Activated naive CD8-positive, alpha-beta T cell treated with anti-CD3 and anti-CD28 coated beads for 36 hours (primary cell): ENCODE measurements around the gene JMY. TPM values are rescaled to one million over a fixed set of nuclear protein-coding genes. Genes with fewer than 3 reads are reported as not detected.

ENCODE experiments used
- DNase-seq: peaks from one replicate; pipeline ENCODE4 v3.0.0; 2021
- H3K27ac Mint-ChIP-seq: one replicate; pipeline ENCODE4 v1.8.0; 2022; ENCODE audit warnings: mild to moderate bottlenecking, moderate library complexity, mixed read lengths
- H3K27me3 Mint-ChIP-seq: one replicate; pipeline ENCODE4 v1.8.0; 2022; ENCODE audit warnings: mild to moderate bottlenecking, mixed read lengths
- H3K36me3 Mint-ChIP-seq: one replicate; pipeline ENCODE4 v1.8.0; 2021; ENCODE audit warnings: mild to moderate bottlenecking, mixed read lengths
- H3K4me1 Mint-ChIP-seq: one replicate; pipeline ENCODE4 v1.8.0; 2021; ENCODE audit warnings: mixed read lengths
- H3K4me3 Mint-ChIP-seq: one replicate; pipeline ENCODE4 v1.8.0; 2022; ENCODE audit warnings: mild to moderate bottlenecking, moderate library complexity, mixed read lengths
- H3K9me3 Mint-ChIP-seq: one replicate; pipeline ENCODE4 v1.8.0; 2022; ENCODE audit warnings: mixed read lengths
- total RNA-seq, 2 experiments: library from RNA; stranded (reverse); gene quantifications; one replicate each; pipeline ENCODE4 v1.2.3, GENCODE V29; 2021

The JMY gene
- total RNA-seq, 2 experiments from 2014 or later, result 4.3 to 4.6 TPM

DNA sequence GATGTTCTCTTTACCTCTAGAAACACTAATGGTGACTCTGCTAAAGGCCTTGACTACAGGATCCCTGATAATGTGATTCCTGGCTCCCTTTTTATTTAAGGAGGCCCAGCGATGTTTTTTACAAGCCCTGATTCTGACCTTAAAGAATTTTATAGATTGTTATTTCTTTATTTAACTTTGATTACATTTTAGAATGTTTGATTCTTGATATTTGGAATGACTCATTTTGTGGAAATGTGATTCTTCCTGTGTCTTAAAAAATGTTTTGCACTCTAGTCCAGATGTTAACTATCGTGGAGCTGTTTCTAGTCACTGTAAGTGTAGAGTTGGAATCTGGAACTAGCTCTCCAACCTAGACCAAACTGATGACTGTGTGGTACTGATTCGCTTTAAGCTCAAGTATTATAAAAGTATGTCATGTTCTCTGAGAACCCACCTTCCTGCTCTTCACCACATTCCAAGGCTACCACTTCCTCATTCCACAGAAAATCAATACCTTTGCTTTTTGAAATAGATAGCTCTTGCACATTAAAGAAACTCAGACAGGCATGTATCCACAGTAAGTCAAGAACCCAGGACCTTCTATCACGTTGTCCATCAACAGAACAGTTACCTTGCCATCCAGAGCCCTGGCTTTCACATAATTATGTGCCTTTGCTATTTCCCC is 65.2 kb downstream of the JMY start:
- peaks cover 6% of the 10 kb centered on the region for H3K36me3 Mint-ChIP-seq
- H3K27ac Mint-ChIP-seq, result no peak overlapping the region
- no peak for DNase-seq
- no peaks in the 10 kb centered on the region for H3K9me3 Mint-ChIP-seq
- H3K4me3 Mint-ChIP-seq, result no peak overlapping the region
- no peaks in the 10 kb centered on the region for H3K4me1 Mint-ChIP-seq
- no peaks in the 10 kb centered on the region for H3K27me3 Mint-ChIP-seq

DNA sequence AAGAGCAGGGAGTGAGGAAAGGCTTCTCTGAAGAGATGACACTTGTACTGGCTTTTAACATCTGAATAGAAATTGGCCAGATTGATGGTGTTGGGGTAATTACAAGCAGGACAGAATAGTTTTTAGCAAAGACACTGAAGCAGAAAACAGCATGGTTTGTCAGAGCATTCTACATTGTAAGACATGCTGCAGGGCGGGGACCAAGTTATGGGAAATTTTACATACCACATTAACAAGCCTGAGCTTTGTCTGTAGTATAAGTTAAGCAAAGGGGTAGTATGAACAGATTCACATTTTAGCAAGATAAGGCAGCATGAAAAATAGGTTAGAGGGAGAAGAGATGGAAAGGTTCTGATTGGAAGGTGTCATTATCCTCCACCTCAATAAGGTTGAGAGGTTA is 66.5 kb downstream of the JMY start:
- Mint-ChIP-seq H3K4me1 (no peaks in the 10 kb centered on the region), H3K9me3 (no peaks in the 10 kb centered on the region), H3K27me3 (no peaks in the 10 kb centered on the region), H3K27ac (no peak overlapping the region), H3K4me3 (no peak overlapping the region), H3K36me3 (peaks cover 6% of the 10 kb centered on the region)
- no peak for DNase-seq

DNA sequence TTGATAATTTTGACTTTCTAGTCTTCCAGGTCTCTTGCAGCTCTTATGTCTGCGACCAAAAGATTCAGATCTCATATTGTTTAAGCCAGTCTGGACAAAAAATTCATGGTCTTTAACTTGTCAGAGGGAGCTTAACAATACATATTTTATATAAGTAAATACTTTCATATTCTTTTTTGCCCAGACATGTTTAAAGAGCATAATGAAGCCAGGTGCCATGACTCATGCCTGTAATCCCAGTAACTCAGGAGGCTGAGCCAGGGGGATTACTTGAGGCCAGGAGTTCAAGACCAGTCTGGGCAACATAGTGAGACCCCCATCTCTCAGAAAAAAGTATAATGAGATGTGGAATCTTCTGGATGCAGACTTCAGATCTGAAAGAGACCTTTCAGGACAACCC is 69.8 kb downstream of the JMY start:
- no peak overlapping the region for H3K27ac Mint-ChIP-seq
- H3K4me3 Mint-ChIP-seq, result no peak overlapping the region
- no peaks in the 10 kb centered on the region for H3K9me3 Mint-ChIP-seq
- DNase-seq, result no peak
- H3K27me3 Mint-ChIP-seq, result no peaks in the 10 kb centered on the region
- H3K36me3 Mint-ChIP-seq, result peaks cover 8% of the 10 kb centered on the region
- no peaks in the 10 kb centered on the region for H3K4me1 Mint-ChIP-seq

DNA sequence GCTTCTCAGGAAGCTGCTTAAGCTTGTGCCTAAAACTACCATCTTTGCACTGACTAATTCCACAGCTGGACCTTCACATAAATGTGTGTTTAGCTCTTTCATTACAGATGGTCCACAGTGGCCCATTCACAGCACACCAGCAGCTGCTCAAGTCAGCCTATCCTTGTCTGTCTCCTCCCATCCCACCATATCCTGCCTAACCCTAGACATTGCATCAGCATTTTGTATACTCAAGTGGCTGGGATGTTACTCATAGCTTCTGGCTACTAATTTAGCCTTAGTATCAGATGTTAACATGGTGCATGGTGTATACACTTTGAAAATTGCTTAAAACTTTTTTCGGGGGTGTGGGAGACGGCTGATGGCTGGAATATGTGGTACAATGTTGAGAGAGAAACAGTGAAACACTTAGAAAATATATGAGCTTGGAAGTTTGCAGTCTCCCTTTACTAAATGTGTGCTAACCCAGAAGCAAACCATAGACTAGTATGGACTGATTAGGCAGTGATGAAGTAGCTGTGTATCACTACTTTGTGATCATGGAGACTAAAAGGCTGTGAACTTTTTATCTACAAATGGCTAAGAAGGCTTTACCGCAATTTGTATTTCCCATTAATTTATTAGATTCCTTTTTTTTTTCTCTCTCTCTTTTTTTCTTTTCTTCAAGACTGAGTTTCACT is 83.1 kb downstream of the JMY start:
- no peak overlapping the region for H3K4me3 Mint-ChIP-seq
- H3K27ac Mint-ChIP-seq, result no peak overlapping the region
- no peaks in the 10 kb centered on the region for H3K4me1 Mint-ChIP-seq
- H3K9me3 Mint-ChIP-seq, result no peaks in the 10 kb centered on the region
- H3K36me3 Mint-ChIP-seq, result peaks cover 13% of the 10 kb centered on the region
- DNase-seq, result no peak
- H3K27me3 Mint-ChIP-seq, result no peaks in the 10 kb centered on the region

DNA sequence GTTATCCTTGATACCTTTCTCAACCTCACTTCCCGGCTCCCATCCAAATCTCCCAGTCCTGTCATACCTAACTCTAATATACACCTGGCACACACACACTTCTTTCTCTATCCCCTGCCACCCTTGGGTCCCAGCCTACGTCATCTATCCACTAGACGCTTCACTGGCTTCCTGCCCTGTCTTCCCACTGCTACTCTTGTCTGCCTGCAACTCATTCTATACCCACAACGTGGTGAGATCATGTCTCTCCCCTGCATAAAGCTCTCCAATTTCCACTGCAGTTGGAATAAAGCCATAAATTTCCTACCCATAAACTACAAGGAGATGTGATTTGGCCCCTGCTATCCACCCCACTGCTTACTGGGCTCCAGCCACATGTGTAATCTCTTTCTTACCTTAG is 93.5 kb downstream of the JMY start:
- Mint-ChIP-seq H3K36me3 (no peaks in the 10 kb centered on the region), H3K27ac (no peak overlapping the region), H3K4me3 (no peak overlapping the region), H3K27me3 (no peaks in the 10 kb centered on the region), H3K9me3 (peaks cover 4% of the 10 kb centered on the region), H3K4me1 (no peaks in the 10 kb centered on the region)
- DNase-seq, result no peak

DNA sequence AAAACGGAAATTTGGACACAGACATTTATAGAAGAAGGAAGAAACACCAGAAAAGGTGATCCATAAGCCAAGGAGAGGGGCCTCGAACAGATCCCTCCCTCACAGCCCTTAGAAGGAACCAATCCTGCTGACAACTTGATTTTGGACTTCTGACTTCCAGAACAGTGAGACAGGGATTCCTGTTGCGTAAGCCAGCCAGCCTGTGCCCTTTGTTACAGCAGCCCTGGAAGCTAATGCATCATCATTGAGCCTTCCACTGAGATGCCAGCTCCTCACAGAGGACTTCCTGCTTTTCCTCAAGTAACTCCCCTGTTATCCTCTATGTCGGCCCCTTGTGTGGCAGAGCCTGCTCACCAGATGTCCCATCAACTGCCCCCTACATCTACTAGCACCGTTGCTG is 94.1 kb downstream of the JMY start:
- no peaks in the 10 kb centered on the region for H3K36me3 Mint-ChIP-seq
- H3K9me3 Mint-ChIP-seq, result peaks cover 4% of the 10 kb centered on the region
- no peak for DNase-seq
- H3K27me3 Mint-ChIP-seq, result peaks cover 4% of the 10 kb centered on the region
- H3K4me3 Mint-ChIP-seq, result no peak overlapping the region
- no peak overlapping the region for H3K27ac Mint-ChIP-seq
- no peaks in the 10 kb centered on the region for H3K4me1 Mint-ChIP-seq

DNA sequence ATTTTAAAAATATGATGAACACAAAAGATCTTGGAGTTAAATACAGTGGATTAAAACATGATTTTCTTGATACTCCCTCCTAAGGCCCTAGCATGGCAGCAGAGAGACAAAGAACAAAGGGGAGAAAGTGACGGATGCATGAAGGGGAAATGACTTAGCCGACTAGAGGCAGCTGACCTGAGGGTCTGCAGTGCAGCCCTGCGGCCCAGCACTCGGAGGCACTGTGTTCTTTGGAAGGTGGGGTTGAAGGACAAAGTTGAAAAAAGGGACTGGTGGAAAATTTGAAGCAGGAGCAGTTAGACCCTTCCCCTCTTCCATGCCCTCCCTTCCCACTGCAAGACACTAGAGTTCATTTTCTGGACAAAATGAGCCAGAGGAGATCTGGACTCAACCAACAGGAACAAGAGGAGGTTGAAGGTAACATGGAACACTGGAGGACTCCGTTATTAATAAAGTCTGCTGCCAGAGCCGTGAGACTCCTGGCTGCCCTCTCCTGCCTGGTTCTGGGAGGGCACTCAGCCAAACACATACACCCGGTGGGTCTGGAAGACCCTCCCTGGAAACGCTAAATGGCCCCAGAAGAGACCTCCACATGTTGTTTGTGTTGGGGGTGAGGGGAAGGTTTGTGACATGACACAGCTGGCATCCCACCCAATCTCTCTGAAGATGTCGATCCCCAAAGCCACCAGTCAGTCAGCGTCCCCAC is 98.1 kb downstream of the JMY start:
- Mint-ChIP-seq H3K27ac (no peak overlapping the region), H3K36me3 (no peaks in the 10 kb centered on the region), H3K9me3 (peaks cover 6% of the 10 kb centered on the region), H3K27me3 (peaks cover 13% of the 10 kb centered on the region), H3K4me3 (no peak overlapping the region), H3K4me1 (no peaks in the 10 kb centered on the region)
- no peak for DNase-seq

DNA sequence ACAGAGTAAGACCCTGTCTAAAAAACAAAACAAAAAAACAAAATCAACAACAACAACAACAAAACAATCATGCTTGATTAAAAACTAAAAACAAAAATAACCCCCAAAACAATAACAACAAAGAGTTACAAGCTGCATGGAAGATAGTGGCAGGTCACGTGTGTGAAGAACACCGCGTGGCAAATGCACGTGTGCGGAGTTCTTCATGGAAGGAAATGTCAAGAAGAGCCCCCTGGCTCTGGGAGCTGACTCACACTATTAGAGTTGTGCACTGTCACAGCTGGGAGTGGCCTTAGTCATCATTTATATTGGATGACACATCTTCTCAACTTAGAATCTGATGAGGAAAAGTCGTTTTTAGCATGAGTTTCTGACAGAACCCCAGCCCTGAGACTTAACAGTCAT is 110.5 kb downstream of the JMY start:
- peaks cover 4% of the 10 kb centered on the region for H3K27me3 Mint-ChIP-seq
- H3K4me1 Mint-ChIP-seq, result no peaks in the 10 kb centered on the region
- DNase-seq, result no peak
- H3K36me3 Mint-ChIP-seq, result no peaks in the 10 kb centered on the region
- H3K9me3 Mint-ChIP-seq, result no peaks in the 10 kb centered on the region
- H3K4me3 Mint-ChIP-seq, result no peak overlapping the region
- no peak overlapping the region for H3K27ac Mint-ChIP-seq

DNA sequence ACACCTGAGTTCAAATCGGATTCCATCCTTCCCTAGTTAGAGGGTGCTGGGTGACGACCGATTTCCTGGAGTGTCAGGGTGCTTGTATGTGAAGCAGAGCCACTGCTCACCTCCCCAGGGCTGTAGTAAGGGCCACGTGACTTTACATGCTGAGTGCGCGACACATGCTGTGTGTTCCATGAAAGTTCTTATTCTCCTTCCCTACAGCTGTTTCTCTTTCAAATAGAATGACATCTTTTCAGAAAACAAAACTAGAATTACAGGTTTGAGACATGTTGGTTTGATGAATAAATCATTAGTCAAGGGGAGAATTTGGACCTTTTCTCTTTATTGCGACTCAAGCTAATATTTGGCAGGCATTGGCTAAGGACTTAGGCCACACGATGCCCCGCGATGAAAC is 113.1 kb downstream of the JMY start:
- Mint-ChIP-seq H3K9me3 (no peaks in the 10 kb centered on the region), H3K36me3 (no peaks in the 10 kb centered on the region), H3K4me3 (no peak overlapping the region), H3K4me1 (no peaks in the 10 kb centered on the region), H3K27ac (no peak overlapping the region), H3K27me3 (no peaks in the 10 kb centered on the region)
- DNase-seq, result no peak

DNA sequence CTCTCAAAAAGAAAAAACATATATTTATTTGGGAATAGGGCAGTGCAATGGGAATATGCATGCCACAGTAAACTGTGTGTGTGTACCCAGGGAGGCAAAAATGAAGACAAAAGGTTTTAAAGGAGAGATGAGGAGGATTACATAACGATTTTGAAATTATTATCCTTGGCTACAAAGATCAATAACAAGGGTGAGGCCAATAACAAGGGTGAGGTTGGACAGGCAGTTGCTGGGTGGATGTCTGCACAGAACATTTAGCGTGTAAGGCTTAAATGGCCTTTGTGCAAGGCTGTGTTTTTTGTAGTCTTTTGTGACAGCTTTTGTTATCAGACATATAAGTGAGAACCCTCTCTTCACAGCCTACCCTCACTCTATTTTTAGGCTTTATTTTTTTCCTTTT is 114.0 kb downstream of the JMY start:
- H3K4me1 Mint-ChIP-seq, result no peaks in the 10 kb centered on the region
- H3K9me3 Mint-ChIP-seq, result no peaks in the 10 kb centered on the region
- no peak for DNase-seq
- no peaks in the 10 kb centered on the region for H3K36me3 Mint-ChIP-seq
- no peaks in the 10 kb centered on the region for H3K27me3 Mint-ChIP-seq
- no peak overlapping the region for H3K4me3 Mint-ChIP-seq
- no peak overlapping the region for H3K27ac Mint-ChIP-seq

DNA sequence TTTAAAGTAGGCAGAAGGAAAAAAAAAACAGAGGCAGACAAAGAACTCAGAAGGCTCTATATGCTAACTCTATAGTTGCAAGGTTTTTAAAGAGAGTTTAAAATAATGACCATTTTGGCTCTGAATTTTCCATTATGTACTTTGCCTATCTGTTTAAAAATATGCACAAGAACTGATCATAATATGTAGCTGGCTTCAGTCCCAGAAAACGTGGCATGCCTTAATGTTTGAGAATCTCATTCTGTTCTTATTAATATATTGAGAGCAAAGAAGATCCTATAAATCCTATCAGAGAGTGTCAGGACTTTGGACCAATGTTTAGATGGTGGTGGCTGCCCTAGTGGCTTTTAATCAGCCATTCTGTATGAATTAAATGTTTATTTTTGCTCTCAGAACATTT is 121.5 kb downstream of the JMY start:
- peaks cover 10% of the 10 kb centered on the region for H3K27me3 Mint-ChIP-seq
- H3K36me3 Mint-ChIP-seq, result peaks cover 2% of the 10 kb centered on the region
- H3K27ac Mint-ChIP-seq, result no peak overlapping the region
- no peak overlapping the region for H3K4me3 Mint-ChIP-seq
- no peak for DNase-seq
- H3K9me3 Mint-ChIP-seq, result no peaks in the 10 kb centered on the region
- no peaks in the 10 kb centered on the region for H3K4me1 Mint-ChIP-seq

Other genes with a start within 250 kb of the JMY start
- gene DMGDH, start 166.5 kb upstream of the JMY start, total RNA-seq, result not detected
- gene BHMT2, start 166.4 kb upstream of the JMY start, total RNA-seq, result not detected
- gene BHMT, start 124.3 kb upstream of the JMY start, total RNA-seq, result not detected